ENCODE results near the gene CDK1.

The CDK1 gene

DNA sequence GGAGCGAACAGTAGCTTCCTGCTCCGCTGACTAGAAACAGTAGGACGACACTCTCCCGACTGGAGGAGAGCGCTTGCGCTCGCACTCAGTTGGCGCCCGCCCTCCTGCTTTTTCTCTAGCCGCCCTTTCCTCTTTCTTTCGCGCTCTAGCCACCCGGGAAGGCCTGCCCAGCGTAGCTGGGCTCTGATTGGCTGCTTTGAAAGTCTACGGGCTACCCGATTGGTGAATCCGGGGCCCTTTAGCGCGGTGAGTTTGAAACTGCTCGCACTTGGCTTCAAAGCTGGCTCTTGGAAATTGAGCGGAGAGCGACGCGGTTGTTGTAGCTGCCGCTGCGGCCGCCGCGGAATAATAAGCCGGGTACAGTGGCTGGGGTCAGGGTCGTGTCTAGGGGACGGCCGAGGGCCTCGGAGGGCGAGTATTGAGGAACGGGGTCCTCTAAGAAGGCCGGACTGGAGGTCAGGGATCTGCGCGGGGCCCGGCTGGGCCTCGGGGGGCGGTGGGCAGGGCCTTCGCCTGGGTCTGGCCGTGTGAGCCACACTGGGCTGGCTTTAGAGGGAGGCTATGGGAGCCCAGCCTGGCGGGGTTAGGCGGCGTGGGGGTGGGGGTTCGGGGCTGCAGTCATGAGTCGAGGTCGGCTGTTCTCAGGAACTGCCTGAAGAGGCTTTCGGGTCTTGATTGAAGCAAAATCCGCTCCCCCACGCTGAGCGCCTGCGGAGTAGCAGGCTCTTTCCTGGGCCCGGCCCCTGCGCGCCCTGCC, at the start of gene CDK1:
Gene CDK1 (plus strand): TSS at position 265 of the 757 bp plus-strand sequence. CDS start 1,688 bp downstream, outside the sequence.
- in situ Hi-C loops (cut with HindIII; ENCODE audit: low pct_unique_long_range_greater_than_20kb, low sequenced_read_pairs) = no loop called here
- TF ChIP-seq JUND (IDR thresholded peaks at IDR 0.05; ENCODE audit: low read depth) = no peak

DNA sequence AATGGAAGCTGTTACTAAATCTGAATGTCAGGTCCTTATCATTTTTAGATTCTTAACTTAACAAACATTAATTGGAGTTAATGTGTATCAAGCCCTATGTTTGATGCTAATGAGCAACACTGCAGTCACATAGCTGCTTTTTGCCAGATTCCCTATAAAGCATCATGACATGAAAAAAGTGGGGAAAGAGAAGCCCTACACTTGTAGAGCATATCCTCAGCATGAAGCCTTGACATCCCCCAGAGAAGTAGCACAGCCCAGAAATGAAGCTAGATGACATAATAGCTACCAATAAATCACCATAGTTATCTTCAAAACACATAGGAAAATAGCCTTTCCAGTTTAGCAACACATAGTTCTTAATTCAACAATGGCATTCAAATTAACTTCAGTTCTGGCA, 49.2 kb upstream of the CDK1 start:
- in situ Hi-C loops (cut with HindIII; ENCODE audit: low pct_unique_long_range_greater_than_20kb, low sequenced_read_pairs) = no loop called here
- no peak for DNase-seq (ENCODE audit: low read depth in 1 of 2, low spot score in 1 of 2)
- no peak for TF ChIP-seq JUND (IDR thresholded peaks at IDR 0.05; ENCODE audit: low read depth)

More for the DNA sequence above, at the start of gene CDK1:
- DNase-seq (ENCODE audit: low read depth in 1 of 2, low spot score in 1 of 2) = peak; percentile 94 to 100

DNA sequence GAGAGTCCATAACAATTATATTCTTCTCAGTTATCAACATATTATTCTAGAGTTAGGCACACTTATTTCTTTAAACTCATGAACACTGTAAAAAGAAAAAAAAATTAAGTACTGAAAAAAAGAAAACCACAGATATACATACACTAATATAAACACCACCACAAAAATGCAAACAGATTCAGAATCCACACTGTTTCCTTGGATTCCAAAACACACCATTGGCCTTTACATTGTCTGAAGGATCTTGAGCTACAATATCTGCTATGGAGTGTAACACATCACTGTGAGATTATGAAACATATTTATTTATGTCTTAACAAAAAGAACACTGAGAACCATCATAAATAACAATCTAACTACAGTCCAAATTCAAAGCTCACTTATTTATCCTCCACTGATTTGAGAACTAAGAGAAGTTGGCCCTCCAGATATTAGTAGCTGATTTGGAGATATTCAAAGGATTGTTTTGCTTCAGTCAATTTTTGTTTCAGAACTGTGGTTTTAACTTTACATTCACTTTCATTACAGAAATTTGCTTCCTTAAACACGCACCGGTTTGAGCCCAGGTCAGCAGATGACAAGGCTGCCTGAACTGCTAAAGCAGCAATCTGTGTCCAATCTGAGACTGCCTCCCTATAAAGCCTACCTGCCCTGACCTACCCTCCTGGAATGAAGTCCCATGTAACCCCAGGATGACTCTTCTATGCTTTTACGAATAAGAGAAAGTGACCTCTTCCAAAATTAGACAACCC, 47.0 kb upstream of the CDK1 start:
- no peak for DNase-seq (ENCODE audit: low read depth in 1 of 2, low spot score in 1 of 2)
- in situ Hi-C loops (cut with HindIII; ENCODE audit: low pct_unique_long_range_greater_than_20kb, low sequenced_read_pairs) = no loop called here
- no peak for TF ChIP-seq JUND (IDR thresholded peaks at IDR 0.05; ENCODE audit: low read depth)

DNA sequence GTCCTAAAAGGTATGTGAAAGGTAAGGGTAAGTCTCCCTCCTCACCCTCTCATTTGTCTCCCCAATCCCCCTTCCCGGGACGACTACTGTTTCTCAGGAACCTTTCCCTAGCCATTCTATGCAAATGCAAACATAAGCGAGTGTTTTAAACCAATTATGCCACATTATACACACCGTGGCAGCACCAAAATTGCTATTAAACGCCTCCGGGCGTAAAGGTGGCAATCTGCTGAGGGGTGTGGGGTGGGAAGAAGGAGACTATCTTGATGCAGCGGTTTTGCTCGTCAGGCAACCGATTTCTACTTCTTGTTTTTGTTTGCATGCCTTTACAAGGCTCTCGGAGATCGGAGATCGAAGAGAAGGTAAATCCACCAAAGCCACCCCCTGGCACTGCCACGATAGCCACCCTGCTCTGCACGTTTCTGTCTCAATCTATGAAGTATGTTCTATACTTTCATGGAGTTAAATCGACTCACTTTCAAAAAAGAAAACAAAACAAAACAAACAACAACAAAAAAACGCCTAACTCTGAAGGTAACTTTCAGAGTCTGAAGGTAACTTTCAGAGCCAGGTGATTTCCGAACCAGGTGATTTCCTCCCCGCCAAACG, 46.0 kb upstream of the CDK1 start:
- TF ChIP-seq JUND (IDR thresholded peaks at IDR 0.05; ENCODE audit: low read depth) = no peak
- in situ Hi-C loops (cut with HindIII; ENCODE audit: low pct_unique_long_range_greater_than_20kb, low sequenced_read_pairs) = no loop called here
- DNase-seq (ENCODE audit: low read depth in 1 of 2, low spot score in 1 of 2) = peak in 1 of 2 experiments; percentile 41

DNA sequence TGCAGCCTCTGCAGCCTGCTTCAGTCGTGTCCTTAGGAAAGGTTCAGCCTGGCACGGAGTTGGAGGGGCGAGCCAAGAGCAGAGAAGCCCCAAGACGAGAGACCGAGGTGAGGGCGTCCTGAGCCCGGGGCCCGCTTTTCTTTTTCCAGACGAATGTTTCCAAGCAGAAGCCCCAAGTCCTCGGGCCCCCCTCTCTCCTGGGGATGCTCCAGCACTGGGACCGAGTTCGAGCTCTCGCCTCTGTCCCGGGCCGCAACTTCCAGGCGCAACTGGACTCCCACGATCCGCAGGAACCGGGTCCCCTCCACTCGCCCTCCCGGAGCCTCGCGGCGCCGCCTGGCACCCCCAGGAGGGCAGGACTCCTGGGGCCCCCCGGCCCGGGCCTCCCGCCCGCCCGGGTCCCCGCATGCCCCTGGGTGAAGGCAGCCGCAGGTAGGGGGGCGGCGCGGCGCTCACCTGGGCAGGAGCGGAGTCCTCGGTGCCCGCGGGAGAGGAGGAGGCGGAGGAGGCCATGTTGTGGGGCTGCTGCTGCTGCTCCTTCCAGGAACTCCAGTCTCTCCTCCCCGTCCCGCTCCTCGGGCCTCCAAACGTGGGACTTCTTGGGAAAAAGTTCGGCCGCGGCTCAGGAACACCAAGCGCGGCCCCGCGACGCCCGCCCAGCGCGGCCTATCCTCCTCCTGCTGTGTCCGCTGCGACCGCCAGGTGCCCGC, 45.3 kb upstream of the CDK1 start:
- no peak for TF ChIP-seq JUND (IDR thresholded peaks at IDR 0.05; ENCODE audit: low read depth)
- in situ Hi-C loops (cut with HindIII; ENCODE audit: low pct_unique_long_range_greater_than_20kb, low sequenced_read_pairs) = no loop called here
- peak; percentile 44 to 86 for DNase-seq (ENCODE audit: low read depth in 1 of 2, low spot score in 1 of 2)

DNA sequence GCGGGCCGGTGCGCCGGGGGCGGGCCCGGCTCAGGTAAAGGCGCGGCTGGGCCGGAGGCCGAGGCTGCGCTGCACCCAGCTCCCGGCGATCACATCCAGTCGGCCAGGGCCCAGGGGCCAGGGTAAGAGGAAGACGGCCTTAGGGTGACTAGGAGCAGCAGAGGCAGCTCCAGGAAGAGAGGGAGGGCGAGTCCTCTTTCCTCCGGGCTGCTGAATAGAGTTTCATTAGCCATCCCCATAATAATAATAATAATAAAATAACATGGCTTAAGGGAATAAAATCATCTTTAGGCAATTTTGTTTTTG, 44.8 kb upstream of the CDK1 start:
- TF ChIP-seq JUND (IDR thresholded peaks at IDR 0.05; ENCODE audit: low read depth) = no peak
- DNase-seq (ENCODE audit: low read depth in 1 of 2, low spot score in 1 of 2) = peak in 1 of 2 experiments; percentile 91
- in situ Hi-C loops (cut with HindIII; ENCODE audit: low pct_unique_long_range_greater_than_20kb, low sequenced_read_pairs) = no loop called here

DNA sequence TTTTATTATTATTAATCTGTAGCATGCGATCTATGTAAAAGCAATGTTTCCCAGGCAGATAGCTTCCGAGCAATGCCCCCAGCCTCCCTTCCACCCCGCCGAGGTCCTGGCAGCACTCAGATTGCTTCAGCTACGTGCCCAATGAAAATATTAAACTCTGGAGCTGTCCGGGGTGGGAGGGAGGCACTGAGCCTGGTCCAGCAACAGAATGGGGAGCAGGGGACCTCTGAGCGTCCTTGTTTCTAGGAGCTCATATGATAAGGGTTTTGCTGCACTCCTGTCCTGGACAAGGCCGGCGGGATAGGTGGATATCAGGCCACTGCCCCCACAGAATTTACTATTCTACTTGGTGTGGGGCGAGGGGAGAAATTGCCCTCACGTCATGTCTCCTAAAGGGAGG, 44.5 kb upstream of the CDK1 start:
- DNase-seq (ENCODE audit: low read depth in 1 of 2, low spot score in 1 of 2) = no peak
- TF ChIP-seq JUND (IDR thresholded peaks at IDR 0.05; ENCODE audit: low read depth) = no peak
- in situ Hi-C loops (cut with HindIII; ENCODE audit: low pct_unique_long_range_greater_than_20kb, low sequenced_read_pairs) = no loop called here

DNA sequence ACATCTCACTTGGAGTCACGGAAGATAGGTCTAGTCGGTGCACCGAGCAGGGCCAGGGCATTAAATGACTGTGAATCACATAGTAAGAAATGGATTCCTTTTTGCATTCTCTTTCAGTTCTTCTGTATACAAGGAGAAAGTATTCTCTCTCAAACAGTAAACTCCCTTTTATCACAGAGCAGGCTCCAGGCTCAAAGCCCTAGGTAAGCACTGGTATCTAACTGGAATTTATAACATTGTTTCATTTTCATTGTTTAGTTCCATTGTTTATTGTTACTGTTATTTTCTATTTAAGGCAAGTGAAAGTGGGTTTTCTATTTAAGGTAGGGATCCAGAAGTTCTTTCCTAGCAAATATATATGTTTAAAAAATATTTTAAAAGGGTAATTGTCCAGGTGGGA, 44.1 kb upstream of the CDK1 start:
- TF ChIP-seq JUND (IDR thresholded peaks at IDR 0.05; ENCODE audit: low read depth) = no peak

DNA sequence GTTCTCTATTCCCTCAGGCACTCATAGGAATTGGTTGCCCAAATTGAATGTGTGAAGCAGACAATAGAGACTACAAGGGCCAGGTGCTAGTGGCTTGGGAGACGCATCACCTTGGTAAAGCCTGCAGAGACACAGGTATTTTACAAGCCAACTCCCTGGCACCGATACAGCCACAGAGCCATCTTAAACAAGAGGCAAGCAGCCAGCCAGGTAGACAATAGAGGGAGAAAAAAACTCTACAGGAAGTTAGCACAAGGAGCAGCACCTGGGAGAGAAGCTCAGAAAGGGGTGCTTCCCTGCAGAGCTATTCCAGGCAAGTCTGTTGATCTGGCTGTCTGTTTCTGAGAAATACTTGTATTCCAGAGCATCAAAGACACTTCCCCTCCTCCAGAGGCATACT, 43.0 kb upstream of the CDK1 start:
- TF ChIP-seq JUND (IDR thresholded peaks at IDR 0.05; ENCODE audit: low read depth) = no peak
- in situ Hi-C loops (cut with HindIII; ENCODE audit: low pct_unique_long_range_greater_than_20kb, low sequenced_read_pairs) = no loop called here
- no peak for DNase-seq (ENCODE audit: low read depth in 1 of 2, low spot score in 1 of 2)

More for the DNA sequence above, 44.1 kb upstream of the CDK1 start:
- in situ Hi-C loops (cut with HindIII; ENCODE audit: low pct_unique_long_range_greater_than_20kb, low sequenced_read_pairs) = no loop called here
- DNase-seq (ENCODE audit: low read depth in 1 of 2, low spot score in 1 of 2) = no peak

DNA sequence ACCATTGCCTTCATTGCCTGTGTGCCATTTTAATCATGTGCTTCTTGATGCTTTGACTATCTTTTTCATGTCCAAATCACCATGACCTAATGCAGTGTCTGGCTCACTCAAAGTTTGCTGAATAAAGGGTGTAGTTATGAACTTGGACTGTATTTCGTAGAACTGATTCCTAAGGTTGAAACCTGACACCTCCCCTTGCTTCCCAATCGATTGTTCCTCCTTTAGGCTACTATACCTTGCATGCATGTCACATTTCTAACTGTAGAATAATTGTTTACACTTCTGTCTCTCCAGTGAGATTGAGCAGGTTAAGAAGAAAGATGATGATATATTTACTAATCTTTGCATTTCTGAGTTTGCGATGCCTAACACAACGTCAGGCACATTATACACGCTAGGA, 41.0 kb upstream of the CDK1 start:
- in situ Hi-C loops (cut with HindIII; ENCODE audit: low pct_unique_long_range_greater_than_20kb, low sequenced_read_pairs) = no loop called here
- no peak for TF ChIP-seq JUND (IDR thresholded peaks at IDR 0.05; ENCODE audit: low read depth)
- no peak for DNase-seq (ENCODE audit: low read depth in 1 of 2, low spot score in 1 of 2)

DNA sequence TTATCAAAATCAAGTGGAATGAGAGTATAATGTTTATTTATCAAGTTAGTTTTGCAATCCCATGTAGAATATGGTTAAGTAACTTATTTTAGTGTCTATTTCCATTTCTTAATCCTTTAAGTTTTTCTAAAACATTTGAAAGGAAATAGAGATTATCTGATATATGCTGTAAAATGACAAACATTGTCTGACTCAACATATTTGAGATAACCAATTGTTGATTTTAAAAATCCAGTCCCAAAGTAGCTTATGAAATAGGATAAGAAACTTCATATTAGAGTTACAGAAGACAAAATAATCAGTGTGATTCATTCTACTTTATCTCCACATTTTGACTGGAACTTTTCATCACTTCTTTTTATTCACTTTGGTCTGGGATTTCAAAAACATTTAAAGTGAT, 38.7 kb upstream of the CDK1 start:
- in situ Hi-C loops (cut with HindIII; ENCODE audit: low pct_unique_long_range_greater_than_20kb, low sequenced_read_pairs) = no loop called here
- no peak for TF ChIP-seq JUND (IDR thresholded peaks at IDR 0.05; ENCODE audit: low read depth)
- no peak for DNase-seq (ENCODE audit: low read depth in 1 of 2, low spot score in 1 of 2)

DNA sequence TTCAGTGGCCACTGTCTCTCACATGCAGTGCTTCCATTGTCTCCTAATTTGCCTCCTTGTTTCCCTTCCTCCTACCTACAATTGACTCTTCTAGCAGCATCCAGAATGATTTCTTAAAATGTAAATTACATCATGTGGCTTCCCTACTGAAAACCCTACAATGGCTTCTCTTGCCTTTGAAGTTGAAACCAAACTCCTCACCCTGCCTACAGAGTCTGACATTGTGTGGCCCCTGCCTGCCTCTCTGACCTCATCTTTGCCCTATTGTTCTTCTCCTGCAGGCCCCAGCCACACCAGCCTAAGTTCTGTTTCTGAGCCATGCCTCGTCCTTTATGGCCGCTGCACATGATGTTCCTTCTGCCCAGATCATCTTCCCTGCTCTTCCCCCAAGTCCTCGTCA, 35.8 kb upstream of the CDK1 start:
- in situ Hi-C loops (cut with HindIII; ENCODE audit: low pct_unique_long_range_greater_than_20kb, low sequenced_read_pairs) = no loop called here
- no peak for TF ChIP-seq JUND (IDR thresholded peaks at IDR 0.05; ENCODE audit: low read depth)
- DNase-seq (ENCODE audit: low read depth in 1 of 2, low spot score in 1 of 2) = no peak

Measured in T47D (cell line).